ENCODE measurements around the gene FRMPD1. TPM values are rescaled to one million over a fixed set of nuclear protein-coding genes. Genes with fewer than 3 reads are reported as not detected.

The FRMPD1 gene
- total and polyA plus RNA-seq, 2 of the 4 experiments (the other 2 are of a cell fraction), result not detected

- no peak overlapping the region for H3K18ac ChIP-seq (ENCODE audit: low read depth, low read length)
- no peak overlapping the region for H2BK15ac ChIP-seq (ENCODE audit: low read depth, low read length)
- WGBS, 2 experiments (ENCODE audit: extremely low coverage in 2 of 2, insufficient read length in 1 of 2), result 67% methylated on average over 4 of the region's 5 CpGs; no CpG with 5 or more reads in 1 of the 2 experiments
- in situ Hi-C loops (cut with MboI; ENCODE audit: low sequenced_read_pairs) (no loop called here), dilution Hi-C loops (cut with HindIII; ENCODE audit: low sequenced_read_pairs, unreplicated experiment) (no loop called here), intact Hi-C loops (cut with micrococcal nuclease) (loop anchor here (5.0 to 10.0 kb wide), 3 partner anchors 167 to 656 kb away; no protein-coding TSS in a partner anchor)
- H4K91ac ChIP-seq (ENCODE audit: insufficient read depth, low read depth, low read length), result no peak overlapping the region
- no peak for ATAC-seq (ENCODE audit: low read depth)
- H2AK5ac ChIP-seq (ENCODE audit: low read depth, low read length), result no peak overlapping the region
- no peak overlapping the region; the same call in 1 of the 2 replicates for H3K23ac ChIP-seq (ENCODE audit: low read depth, low read length)
- no peak overlapping the region for H2BK120ac ChIP-seq (ENCODE audit: low read depth, low read length)
- H3K9me1 ChIP-seq (ENCODE audit: insufficient read depth, low read length), result 0 out of 2 replicates have a peak, but pooled peaks cover under 1% of the 10 kb centered on the region
- no peak overlapping the region for H2AFZ ChIP-seq (replicated peaks; ENCODE audit: low read length, poor library complexity)
- no TSS peak for BruUV-seq (replicated peaks)
- DNase-seq, result no peak
- no peak overlapping the region for H2AK9ac ChIP-seq (replicated peaks; ENCODE audit: low read depth, low read length, poor library complexity)
- H2BK20ac ChIP-seq (ENCODE audit: low read depth, low read length), result no peak overlapping the region
- no peak overlapping the region for H3K4ac ChIP-seq (ENCODE audit: low read depth, low read length)
- H4K8ac ChIP-seq (ENCODE audit: low read depth in 2 of 2, low read length in 2 of 2), result no peak overlapping the region
- no peak for TF ChIP-seq MAFK (IDR thresholded peaks at IDR 0.05; ENCODE audit: low read depth, low read length)
- TF ChIP-seq NFE2L2 (IDR thresholded peaks at IDR 0.05; ENCODE audit: low read depth, low read length), result no peak
- TF ChIP-seq, protein P1, sequence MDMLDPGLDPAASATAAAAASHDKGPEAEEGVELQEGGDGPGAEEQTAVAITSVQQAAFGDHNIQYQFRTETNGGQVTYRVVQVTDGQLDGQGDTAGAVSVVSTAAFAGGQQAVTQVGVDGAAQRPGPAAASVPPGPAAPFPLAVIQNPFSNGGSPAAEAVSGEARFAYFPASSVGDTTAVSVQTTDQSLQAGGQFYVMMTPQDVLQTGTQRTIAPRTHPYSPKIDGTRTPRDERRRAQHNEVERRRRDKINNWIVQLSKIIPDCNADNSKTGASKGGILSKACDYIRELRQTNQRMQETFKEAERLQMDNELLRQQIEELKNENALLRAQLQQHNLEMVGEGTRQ (IDR thresholded peaks at IDR 0.05; ENCODE audit: low read depth, low read length), result no peak
- H3K4me2 ChIP-seq (ENCODE audit: low read depth, low read length), result no peak overlapping the region
- ChIA-PET CTCF (no interaction called here), POLR2A (ENCODE audit: unreplicated experiment) (no interaction called here)
- no peak overlapping the region for H3K4me3 ChIP-seq (ENCODE audit: insufficient read depth, low read depth, low read length)
- peaks cover 8% of the 10 kb centered on the region for H3K4me1 ChIP-seq (ENCODE audit: control insufficient read depth, insufficient read depth, low read length)
- H3K14ac ChIP-seq (replicated peaks; ENCODE audit: low read depth, low read length), result no peak overlapping the region
- H2BK5ac ChIP-seq (ENCODE audit: low read depth, low read length, poor library complexity, severe bottlenecking), result no peak overlapping the region
- peaks cover 17% of the 10 kb centered on the region for H3K27me3 ChIP-seq (ENCODE audit: control insufficient read depth, insufficient read depth, low read length)
- no peaks in the 10 kb centered on the region for H3K9me3 ChIP-seq (ENCODE audit: control insufficient read depth, insufficient read depth, low read length)
- peaks cover 6% of the 10 kb centered on the region; the same call in 1 of the 2 replicates for H4K20me1 ChIP-seq (ENCODE audit: insufficient read depth, low read length)
- H3K9ac ChIP-seq (ENCODE audit: low read depth, low read length), result no peak overlapping the region
- no peaks in the 10 kb centered on the region for H3K36me3 ChIP-seq (ENCODE audit: control insufficient read depth, insufficient read depth, low read length)
- H4K5ac ChIP-seq (ENCODE audit: low read depth, low read length), result no peak overlapping the region
- peaks cover 3 to 11% of the 10 kb centered on the region in 2 experiments for H3K79me1 ChIP-seq (ENCODE audit: low read depth in 1 of 2, low read length in 2 of 2)
- no peak overlapping the region for H3K27ac ChIP-seq (ENCODE audit: insufficient read depth, low read length)
- no peak overlapping the region for H3K56ac ChIP-seq (ENCODE audit: extremely low read depth, insufficient read depth, low read length)
Observed at GRCh38 chr9:37749129-37749528, 98.4 kb downstream of the FRMPD1 start.

Measured in IMR-90 (cell line).